Stimulated activated CD4-positive, alpha-beta T cell treated with anti-CD3 and anti-CD28 coated beads, Interleukin-2, amount 100 ng/mL, for 24 hours (primary cell): ENCODE data around the gene RFC2.
A peak's percentile ranks its signal among the peaks of the same experiment; 100 is the strongest.

Experiments used
- DNase-seq, 2 donors: peaks; one replicate each; pipeline ENCODE4 v3.0.0-alpha.2; 2020

RFC2 gene

DNA sequence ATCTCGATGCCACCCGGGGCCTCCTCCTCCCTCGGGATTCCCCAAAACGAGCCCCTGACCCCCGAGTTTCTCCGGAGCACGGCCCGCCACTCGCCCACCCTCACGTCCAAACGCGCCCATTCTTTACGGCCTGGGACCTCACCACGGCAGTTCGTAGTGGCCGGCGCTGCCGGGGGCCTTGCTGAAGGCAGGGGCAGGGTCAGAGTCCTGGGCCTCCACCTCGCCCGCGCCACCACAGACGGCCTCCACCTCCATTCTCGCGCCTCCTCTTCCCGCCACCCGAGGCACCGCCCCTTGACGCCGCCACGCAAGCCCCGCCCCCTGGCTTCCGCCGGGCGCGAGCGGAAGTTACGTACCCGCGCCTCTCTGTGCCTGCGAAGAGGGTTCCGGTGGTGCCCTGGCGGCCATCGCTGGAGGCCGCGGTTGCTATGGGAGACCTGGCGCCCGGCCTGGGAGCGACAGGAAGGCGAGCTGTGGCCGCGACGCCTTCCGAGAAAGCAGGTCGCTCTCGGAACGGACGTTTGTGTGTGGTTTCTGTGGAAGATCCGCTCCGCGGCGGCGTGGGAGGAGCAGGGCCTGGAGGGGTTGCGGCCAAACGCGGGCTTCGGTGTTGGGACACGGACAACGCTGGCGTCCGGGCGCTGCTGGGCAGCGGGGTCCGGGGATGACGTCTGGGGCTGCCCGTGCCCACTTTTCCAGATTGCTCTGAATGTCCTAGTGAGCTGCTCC is at the start of gene RFC2:
Gene RFC2, minus strand, starts transcription at position 271 of the 729 bp plus-strand sequence. Its CDS starts 16 bp downstream, at position 255.
- DNase-seq = peak; percentile 98

DNA sequence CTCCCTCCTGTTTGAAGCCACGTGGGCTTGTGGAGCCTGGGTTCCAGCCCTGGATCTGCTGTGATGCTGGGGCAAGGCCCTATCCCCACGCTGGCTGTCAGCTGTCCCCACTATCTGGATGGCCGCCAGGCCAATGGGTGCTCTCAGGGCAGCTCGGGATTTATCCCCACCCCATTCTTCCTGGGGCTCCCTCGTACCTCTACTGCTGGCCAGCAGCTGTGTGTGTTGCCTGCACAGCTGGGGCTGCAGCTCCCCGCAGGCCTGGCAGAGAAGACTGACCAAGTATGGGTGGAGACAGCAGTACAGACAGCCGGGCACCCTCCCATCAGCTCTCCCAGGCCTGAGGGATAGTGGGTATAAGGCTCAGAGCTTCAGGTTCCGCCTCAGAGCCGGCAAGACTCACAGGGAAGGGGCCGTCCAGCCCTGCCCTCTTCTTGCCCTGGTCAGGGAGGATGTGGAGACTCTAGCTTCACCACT is 48.6 kb upstream of the RFC2 start:
- no peak for DNase-seq

DNA sequence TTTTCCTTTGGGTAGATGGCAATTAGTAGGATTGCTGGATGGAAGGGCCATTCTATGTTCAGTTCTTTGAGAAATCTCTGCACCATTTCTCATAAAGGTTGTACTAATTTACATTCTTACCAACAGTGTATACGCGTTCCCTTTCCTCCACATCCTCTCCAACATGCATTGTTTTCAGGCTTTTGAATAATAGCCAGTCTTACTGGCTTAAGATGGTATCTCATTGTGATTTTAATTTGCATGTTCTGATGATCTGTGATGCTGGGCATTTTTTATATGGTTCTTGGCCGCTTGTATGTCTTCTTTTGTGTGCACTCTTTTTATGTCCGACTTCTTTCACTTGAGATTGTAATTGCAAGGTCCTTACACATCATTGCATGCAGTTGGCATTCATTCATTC is 46.7 kb upstream of the RFC2 start:
- no peak for DNase-seq

DNA sequence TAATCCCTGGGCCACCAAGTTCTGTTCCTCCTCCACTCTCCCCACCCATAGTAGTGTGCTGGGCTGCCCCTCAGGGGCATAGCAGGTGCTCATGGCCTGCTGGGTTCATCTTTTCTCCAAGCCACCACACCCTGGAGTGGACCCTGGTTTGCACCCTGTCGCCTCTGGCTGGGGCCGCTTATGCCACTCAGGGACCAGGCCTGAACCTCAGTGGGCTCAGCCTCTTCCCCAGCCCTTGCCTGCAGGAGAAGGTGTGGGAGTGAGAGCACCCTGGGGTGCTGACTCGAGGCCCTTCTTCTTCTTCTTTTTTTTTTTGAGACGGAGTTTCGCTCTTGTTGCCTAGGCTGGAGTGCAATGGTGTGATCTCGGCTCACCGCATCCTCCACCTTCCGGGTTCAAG is 45.2 kb upstream of the RFC2 start:
- DNase-seq = no peak

DNA sequence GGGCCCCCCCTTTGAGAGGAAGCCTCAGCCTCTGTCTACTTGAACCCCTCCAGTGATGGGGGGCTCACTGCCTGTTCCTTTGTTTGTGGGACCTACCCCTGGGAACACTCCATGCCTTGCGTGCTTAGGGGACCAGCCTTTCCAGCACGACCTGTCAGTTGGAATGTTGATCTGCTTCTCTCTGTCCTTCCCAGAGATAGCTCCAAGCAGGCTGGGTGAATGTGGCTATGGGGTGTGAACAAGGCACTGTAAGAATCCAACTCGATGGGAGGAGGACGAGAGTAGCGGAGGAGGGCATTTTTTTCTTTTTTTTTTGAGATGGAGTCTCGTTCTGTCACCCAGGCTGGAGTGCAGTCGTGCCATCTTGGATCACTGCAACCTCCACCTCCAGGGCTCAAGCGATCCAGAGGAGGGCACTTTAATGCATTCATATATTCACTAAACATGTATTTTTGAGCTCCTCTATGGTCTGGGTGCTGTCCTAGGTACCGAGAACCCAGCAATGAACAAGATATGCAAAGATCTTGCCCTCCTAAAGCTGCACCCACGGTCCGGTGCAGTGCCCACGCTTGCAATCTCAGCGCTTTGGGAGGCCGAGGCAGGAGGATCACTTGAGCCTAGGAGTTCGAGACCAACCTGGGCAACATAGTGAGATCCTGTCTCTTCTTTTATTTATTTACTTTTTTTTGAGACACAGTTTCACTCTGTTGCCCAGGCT is 43.5 kb upstream of the RFC2 start:
- no peak for DNase-seq

DNA sequence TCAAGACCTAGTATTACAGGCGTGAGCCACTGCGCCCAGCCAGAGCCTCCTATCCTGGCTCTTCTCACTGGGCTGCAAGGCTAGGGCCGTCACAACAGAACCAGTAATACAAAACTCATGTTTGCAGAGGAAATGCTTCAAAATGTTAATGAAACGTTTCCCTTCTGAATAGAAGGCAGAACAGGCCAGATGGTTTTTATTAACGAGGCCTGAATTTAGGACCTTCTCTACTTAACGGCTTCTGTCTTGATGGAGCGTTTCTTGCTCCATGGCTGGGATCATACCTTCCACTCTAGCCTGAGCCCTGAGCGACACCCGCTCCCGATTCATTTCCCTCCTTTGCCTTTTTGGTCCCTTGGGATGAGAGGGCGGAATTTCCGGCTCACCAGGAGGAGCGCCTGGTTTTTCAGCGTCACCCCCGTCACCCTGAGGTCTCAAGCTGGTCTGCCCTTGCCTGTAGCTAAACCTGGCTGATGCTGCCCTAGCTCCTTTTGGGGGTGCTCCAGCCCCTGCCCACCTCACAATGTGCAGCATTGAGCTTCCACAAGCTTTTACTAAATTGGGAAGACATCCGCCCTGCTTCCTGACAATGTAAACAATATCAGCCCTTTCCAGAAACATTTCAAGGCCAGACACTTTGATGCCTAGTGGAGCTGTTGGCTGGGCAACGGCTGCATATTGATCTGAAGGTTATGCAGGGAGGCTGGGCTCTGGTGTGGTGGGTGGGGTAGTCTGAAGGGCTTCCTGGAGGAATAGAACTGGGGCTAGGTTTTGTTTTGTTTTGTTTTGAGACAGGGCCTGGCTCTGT is 40.2 kb upstream of the RFC2 start:
- DNase-seq = no peak

DNA sequence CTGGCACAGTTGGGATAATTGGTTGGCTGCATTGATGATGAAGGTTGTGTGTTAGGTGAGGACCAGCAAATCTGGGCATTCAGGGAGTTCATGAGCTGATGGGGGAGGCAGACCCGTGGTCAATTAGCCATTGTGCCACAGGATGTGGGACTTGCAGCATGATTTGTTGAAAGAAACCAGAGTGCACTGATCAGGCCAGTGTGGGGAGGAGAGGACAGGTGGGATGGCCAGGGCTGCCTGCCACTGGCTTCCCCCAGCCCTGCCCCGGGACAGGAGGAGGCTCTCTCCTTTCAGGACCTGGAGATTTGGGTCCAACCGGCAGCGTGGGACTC is 39.3 kb upstream of the RFC2 start:
- DNase-seq = no peak

DNA sequence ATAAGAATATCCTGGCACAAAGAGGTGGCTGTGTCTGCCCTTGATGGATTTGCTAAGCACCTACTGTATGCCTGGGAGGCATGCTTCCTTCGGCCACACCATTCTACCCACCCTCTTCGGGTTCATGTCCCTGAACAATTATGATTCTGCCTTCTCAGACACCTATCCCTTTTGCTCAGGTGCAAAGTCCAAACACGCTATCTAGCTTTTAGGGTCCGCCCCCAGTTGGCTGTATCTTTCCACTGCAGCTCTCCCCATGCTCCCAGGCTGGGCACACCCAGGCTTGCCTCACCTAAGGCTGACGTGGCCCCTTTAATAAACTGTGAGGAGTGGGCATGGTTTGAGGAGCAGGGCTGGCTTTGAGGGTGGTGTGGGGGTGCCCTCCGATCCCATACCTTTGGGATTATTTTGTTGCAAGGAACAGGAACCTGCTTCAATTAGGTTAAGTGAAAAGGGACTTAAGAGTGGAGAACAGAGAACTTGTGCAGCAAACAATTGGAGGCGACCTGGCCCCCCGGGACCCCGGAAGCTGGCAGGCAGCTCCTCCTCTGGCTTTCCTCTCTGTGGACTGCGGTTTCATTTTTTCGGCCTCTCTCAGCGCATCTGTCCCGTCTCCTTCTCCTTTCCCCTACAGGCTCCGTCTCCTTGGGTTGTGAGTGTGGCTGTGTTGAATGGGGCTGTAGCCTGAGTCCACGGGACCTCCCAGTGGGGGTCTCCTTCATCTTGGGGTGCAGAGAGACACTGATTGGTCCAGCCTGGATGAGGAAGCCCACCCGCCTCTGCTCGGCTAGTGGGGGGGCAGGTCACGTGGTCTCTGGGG is 38.8 kb upstream of the RFC2 start:
- DNase-seq = no peak

DNA sequence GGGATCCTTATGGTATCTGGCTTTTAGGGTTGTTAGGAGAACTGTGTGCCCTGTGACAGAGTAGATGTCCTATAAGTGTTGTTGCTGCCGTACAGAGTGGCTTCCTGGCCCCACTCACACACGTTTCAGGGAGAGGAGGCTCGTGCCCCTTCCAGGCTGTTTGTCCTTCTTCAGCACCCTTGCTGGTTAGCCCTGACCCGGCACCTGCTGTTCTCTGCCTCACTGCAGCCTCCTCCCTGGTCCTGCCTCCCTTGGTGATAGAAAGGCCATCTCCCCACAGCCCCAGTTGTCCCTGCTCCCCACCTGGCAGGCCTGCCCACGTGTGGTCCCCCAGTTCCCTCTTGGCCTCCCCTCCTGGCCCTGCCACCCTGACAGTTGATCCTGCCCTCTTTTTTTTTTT is 37.3 kb upstream of the RFC2 start:
- DNase-seq = no peak

DNA sequence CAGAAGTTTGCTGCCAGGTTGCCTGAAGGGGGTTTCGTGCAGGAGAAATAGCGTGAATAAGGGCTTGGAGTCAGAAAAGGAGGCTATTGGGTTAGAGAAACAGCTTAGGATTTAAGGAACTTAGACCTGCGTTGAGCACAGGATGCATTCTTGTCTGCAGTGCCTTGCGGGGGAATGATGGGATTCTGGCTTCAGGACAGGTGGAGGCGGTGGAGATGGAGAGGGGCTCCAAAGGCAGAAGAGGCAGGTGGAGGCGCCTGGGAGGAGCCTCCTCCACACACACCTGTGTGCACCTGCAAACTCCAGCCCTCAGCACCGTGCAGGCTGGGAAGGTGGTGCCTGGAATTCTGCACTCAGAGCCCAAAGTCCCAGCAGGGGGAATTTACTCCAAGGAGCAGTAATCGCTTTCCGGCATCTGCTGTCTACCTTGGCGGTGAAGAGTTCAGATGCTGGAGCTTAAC is 36.8 kb upstream of the RFC2 start:
- DNase-seq = no peak

DNA sequence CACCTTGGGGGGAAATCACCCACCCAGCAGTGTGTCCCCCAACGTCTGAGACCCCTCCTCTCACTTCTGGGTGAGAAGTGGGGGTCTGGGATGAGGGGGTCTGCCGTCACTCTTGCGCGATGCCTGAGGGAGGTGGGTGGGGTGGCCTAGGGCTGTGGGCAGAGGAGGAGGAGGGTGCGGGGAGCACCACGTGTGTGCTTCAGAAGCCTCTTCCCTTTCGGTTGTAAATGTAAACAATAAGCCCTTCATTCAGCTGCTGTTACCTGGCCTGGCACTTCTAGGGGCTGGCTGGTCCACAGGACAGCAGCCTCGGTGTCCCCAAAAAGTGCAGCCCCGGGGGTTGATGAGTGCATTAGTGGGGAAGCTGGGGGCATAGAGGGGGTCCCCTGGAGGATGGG is 36.4 kb upstream of the RFC2 start:
- no peak for DNase-seq

DNA sequence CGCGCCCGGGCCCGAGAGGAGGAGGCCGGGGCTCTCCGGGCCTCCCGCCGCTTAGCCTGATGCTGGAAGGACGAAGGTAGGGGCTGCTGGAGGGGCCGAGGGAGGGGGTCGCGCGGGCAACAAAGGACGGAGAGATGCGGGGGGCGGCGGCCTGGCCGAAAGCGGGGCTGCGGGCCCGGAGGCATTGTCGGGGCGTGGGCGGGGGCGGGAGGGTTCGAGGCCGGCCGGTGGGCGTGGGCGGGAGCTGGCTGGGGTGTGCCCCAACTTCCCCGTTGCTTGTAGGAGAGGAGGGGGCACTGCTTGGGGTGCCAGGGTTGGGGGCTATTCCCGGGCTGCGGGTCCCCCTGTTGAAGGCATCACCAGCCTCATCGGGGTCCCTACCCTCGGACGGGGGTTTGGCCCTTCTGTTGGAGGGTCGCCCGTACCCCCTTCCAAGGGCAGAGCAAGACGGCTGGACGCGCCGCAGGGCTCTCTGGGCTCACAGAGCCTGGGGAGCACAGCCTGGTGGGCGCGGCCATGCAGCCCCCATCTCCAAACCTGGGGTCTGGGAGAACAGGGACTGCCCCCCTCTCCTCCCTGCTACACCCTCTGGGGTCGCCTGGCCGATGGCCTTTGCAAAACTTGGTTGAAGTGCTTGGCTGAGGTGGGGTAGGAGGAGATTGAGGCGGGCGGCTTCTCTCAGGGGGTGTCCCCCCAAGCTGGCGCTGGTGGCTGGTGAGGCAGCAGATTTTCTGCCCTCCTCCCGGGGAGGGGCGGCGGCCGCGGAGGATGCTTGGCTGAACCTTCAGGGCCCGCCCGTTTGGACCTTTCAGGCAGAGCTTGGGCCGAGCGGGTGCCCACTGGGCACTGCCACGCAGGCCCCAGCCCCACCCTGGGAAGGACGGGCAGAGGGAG is 35.7 kb upstream of the RFC2 start:
- DNase-seq = peak; percentile 12 to 29

DNA sequence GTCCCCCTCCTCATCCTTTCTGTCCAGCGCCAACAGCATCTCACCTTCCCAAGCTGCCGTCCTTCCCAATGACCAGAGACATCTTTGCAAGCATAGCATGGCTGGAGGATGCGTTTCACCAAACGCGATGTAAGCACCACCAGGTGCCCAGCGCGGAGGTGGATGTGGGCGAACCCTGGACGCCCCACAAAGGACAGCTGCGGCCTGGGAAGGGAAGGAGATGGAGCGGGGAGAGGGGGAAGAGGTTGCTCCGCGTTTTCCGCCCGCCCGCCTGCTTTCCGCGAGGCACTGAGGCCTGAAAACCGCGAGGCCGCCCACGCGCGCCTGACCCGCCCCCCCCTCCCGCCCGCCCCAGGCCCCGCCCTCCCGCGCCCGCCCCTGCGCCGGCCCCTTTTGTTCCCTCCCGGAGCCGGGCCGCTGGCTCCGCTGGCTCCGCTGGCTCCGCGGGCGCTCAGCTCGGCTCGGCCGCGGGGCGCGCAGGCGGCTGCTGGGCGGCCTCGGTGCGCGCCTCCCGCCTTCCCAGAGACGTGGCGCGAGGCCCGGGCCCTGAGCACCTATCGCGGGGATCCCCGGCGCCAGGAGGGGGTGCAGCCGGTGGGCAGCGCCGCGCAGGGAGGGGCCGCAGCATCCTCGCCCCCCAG is 34.9 kb upstream of the RFC2 start, which contains the start of gene CLIP2:
Gene CLIP2, plus strand, starts transcription at position 390 of the 641 bp plus-strand sequence. CDS start 28,140 bp downstream, outside the sequence.
- DNase-seq = peak; percentile 79 to 80

DNA sequence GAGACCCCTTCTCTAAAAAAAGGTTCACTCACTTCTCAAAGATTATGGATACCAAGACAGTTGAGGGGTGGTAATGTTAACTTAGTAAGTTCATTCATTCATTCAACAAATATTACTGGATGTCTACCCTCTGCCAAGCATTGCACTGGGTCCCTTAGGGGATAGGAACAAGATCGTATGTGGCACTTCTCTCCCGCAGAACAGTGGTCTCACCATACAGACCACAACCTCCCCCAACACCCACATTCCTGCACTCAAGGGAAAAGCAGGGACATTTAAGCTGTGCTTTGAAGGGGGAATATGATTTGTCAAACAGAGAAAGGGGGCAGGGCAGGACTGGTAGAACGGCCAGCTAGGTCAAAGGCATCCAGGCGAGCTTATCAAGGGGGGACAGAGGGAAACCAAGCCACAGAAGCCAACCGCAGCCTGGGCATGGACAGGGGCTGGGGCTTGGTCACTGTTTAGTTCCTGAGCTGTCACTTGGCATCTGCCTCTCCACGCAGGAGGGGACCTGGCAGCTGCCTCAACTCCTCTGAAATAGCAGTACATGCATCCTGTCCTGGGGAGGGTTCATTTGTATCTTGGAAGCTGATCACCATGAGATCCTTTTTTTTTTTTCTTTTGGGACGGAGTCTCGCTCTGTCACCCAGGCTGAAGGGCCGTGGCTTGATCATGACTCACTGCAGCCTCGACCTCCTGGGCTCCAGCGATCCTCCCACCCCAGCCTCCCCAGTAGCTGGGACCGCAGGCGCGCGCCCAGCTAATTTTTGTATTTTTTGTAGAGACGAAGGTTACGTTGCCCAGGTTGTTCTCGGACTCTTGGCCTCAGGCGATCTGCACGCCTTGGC is 34.1 kb upstream of the RFC2 start:
- no peak for DNase-seq

DNA sequence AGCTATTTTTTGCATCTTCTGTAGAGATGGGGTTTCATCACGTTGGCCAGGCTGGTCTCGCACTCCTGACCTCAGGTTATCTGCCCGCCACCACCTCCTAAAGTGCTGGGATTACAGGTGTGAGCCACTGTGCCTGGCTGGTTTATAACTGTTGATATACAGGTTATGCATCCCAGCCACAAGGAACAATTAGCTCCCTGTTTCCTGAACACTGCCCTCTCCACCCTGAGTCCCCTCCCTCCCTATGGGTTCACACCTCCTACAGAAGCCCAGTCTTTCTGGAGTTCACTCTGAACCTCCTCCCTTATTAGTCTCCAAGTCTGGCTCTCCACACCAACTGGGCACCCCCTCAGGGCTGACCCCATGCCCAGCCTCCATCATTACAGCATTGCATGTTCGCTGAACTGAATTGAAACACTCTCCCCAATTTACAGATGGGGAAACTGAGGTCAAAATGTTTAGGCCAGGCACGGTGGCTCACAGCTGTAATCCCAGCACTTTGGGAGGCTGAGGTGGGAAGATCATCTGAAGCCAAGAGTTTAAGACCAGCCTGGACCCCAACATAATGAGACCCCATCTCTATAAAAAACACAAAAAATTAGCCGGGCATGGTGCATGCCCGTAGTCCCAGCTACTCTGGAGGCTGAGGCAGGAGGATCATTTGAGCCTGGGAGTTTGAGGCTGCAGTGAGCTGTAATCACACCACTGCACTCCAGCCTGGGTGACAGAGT is 33.3 kb upstream of the RFC2 start:
- DNase-seq = no peak

DNA sequence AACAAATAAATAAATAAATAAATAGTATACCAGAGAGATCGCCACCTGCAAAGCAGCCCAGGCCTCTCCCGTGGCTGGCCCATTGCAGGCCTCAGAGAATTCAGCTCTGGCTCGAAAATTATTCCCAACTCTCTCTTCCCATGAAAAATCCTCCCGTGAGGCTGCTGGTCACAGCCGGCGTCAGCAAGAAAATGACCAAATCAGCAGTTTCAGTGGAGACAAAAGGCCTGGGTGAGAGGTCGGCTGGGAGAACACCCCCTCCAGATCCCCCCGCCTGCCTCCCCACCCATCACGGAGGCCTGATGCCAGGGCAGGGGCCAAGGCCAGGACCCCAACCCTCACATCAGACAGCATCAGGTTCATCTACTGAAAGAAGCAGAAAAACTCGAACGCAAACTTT is 31.9 kb upstream of the RFC2 start:
- DNase-seq = no peak

DNA sequence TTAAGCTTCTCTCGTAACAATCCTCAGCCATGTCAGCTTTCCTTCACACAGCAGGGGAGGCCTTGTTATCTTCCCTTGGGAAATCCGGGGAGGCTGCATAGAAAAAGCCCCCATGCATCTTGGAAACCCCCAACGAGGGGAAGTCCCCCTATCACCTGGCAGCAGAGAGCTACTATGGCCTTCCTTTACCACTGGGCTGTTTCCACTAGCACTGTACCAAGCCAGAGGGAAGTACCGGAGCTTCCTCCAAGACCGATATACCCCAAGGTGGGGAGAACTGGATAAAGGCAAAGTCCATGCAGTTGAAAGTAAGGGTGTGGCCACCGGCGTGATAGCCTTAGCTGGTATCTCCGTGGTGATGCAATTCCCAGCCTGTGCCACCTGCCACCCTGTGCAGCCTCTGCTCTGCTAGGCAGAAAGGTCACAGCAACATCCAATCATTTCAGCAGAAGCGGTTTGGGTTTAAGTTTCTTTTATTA is 30.6 kb upstream of the RFC2 start:
- no peak for DNase-seq

DNA sequence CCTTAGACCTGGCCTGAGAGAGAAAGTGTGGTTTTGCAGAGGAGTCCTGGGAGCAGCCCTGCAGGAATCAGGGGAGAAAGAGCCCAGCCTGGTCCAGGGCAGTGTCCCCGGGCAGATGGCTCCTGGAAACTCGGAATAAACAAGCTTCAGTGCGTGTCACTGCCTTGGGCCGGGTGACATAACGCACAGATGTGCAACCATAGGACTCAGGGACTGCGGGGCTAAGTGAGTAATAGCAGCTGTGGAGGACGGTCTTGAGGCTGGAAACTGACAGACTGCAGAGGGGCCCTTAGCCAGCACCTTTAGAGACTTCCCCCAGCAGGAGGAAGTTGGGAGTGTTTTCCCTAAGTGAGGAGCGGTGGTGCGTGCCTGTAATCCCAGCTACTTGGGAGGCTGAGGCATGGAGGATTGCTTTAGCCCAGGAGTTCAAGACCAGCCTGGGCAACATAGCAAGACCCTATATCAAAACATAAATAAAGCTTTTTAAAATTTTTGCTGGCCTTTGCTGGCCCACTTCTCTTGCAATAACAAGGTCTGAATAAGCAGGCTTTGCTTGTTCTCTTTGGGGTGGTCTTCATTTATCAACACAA is 29.8 kb upstream of the RFC2 start:
- DNase-seq = no peak
